HepG2 (cell line): ENCODE measurements around the gene SLX1A. TPM values are rescaled to one million over a fixed set of nuclear protein-coding genes. Genes with fewer than 3 reads are reported as not detected.
A peak's percentile ranks its signal among the peaks of the same experiment; 100 is the strongest.

Source experiments
- ATAC-seq: fragments of 200-7000 bp; cut with Tn5 transposase; 3 replicates; pipeline ENCODE4 v1.9.1; 2020; ENCODE audit warnings: mild to moderate bottlenecking, moderate library complexity
- BruUV-seq: library from RNA; stranded (reverse); fragments of 400-500 nt; replicated peaks from 2 replicates; lab custom pipeline; 2021; lab: Mats Ljungman, UMichigan
- CTCF ChIA-PET: fragments of 300-600 bp; formaldehyde crosslinking; extraction: SDS; loops from one replicate; lab custom pipeline; 2021; ENCODE audit warnings: low total read pairs, inconsistent platforms, low intra/inter-chr PET ratio; lab: Yijun Ruan, JAX
- POLR2A ChIA-PET: fragments of 350-600 bp; sonication (Branson Sonifier 250); formaldehyde crosslinking; loops from one replicate; lab custom pipeline; 2020; ENCODE audit warnings: antibody characterized with exemption, inconsistent platforms; lab: Yijun Ruan, JAX
- DNase-seq: peaks from one replicate; pipeline ENCODE4 v3.0.0-alpha.2; 2015; ENCODE audit warnings: low spot score
- FAIRE-seq: peaks from 3 replicates; lab custom pipeline; 2011; peaks lifted over from hg19 to GRCh38; lab: Jason Lieb, UNC
- H2AFZ ChIP-seq: one replicate; pipeline ENCODE4 v1.6.1; 2011; ENCODE audit warnings: low read length, inconsistent platforms
- H3K27ac ChIP-seq: fragments of 300-600 bp; 3 replicates; pipeline ENCODE4 v1.8.0; 2011; ENCODE audit warnings: mixed run types, mild to moderate bottlenecking, mixed read lengths, low read length, inconsistent platforms; ENCODE audit not compliant: insufficient read depth; ENCODE audit errors: extremely low read length
- H3K27me3 ChIP-seq, 2 experiments: fragments of 200-600 bp in 1 of 2; 2 replicates in 1 of 2; 3 replicates in 1 of 2; pipeline versions ENCODE4 v1.6.0 to v1.8.0; 2011; ENCODE audit warnings: low read length in 2 of 2, mild to moderate bottlenecking in 2 of 2, moderate library complexity in 2 of 2, inconsistent platforms in 1 of 2; ENCODE audit not compliant: insufficient read depth in 2 of 2, control insufficient read depth in 1 of 2
- H3K36me3 ChIP-seq, 2 experiments: fragments of 200-600 bp in 1 of 2; replicated peaks in 1 of 2; 2 replicates in 1 of 2; 3 replicates in 1 of 2; pipeline versions ENCODE4 v1.5.1 to v1.8.0; 2011; ENCODE audit warnings: low read length in 2 of 2, inconsistent platforms in 1 of 2; ENCODE audit not compliant: insufficient read depth in 2 of 2, control insufficient read depth in 1 of 2
- H3K4me1 ChIP-seq: 2 replicates; pipeline ENCODE4 v1.5.1; 2012; ENCODE audit warnings: low read length, inconsistent platforms; ENCODE audit not compliant: insufficient read depth
- H3K4me2 ChIP-seq: 2 replicates; pipeline ENCODE4 v1.6.0; 2011; ENCODE audit warnings: low read depth, low read length, inconsistent platforms
- H3K4me3 ChIP-seq, 3 experiments: fragments of 200-600 bp in 1 of 3; sonication (generic), shearing (Covaris generic) in 1 of 3; replicated peaks in 1 of 3; 2 replicates each; pipeline ENCODE4 v1.5.1; 2011 to 2016; ENCODE audit warnings: low read length in 3 of 3, inconsistent platforms in 2 of 3, low read depth in 2 of 3, mild to moderate bottlenecking in 2 of 3, control low read depth in 1 of 3, mixed read lengths in 1 of 3; ENCODE audit not compliant: insufficient read depth in 1 of 3
- H3K79me2 ChIP-seq: one replicate; pipeline ENCODE4 v1.6.1; 2011; ENCODE audit warnings: low read length, inconsistent platforms; ENCODE audit not compliant: insufficient read depth
- H3K9ac ChIP-seq: 2 replicates; pipeline ENCODE4 v1.6.0; 2011; ENCODE audit warnings: mild to moderate bottlenecking, low read depth, low read length, inconsistent platforms; ENCODE audit not compliant: insufficient read depth
- H3K9me3 ChIP-seq: 2 replicates; pipeline ENCODE4 v1.5.1; 2012; ENCODE audit warnings: mild to moderate bottlenecking, low read length
- H4K20me1 ChIP-seq: 2 replicates; pipeline ENCODE4 v1.6.0; 2011; ENCODE audit warnings: inconsistent platforms, mild to moderate bottlenecking, low read length, moderate library complexity; ENCODE audit not compliant: insufficient read depth
- PLRG1 ChIP-seq: fragments of 450-650 bp; conservative IDR thresholded peaks from 2 replicates; pipeline ENCODE4 v1.6.1; 2016
- TEF ChIP-seq: sonication (generic); formaldehyde crosslinking; IDR thresholded peaks from 2 replicates; pipeline ENCODE4 v1.5.0; 2020; ENCODE audit warnings: missing genetic modification reagents
- ZNF17 ChIP-seq: sonication (generic); formaldehyde crosslinking; IDR thresholded peaks from 2 replicates; pipeline ENCODE4 v1.5.0; 2020; ENCODE audit warnings: mild to moderate bottlenecking, missing genetic modification reagents
- ZNF788 ChIP-seq: sonication (generic); formaldehyde crosslinking; IDR thresholded peaks from 2 replicates; pipeline ENCODE4 v1.5.0; 2020; ENCODE audit warnings: mild to moderate bottlenecking, missing genetic modification reagents, borderline replicate concordance
- WGBS: methylation state at CpG from one replicate; pipeline ENCODE4 v1.1.6; 2017; ENCODE audit warnings: low lambda C conversion rate; 5-methylcytosine and 5-hydroxymethylcytosine counted together
- in situ Hi-C: cut with HindIII; loops from 2 replicates; pipeline ENCODE4 v1.10.0; 2017; ENCODE audit warnings: low pct_unique_long_range_greater_than_20kb; ENCODE audit not compliant: extremely low pct_ligation_motif_present
- intact Hi-C: fragments of 100-400 bp; cut with micrococcal nuclease; formaldehyde crosslinking; loops from one replicate; pipeline ENCODE4 v1.10.0; 2022; ENCODE audit not compliant: unreplicated experiment
- polyA plus RNA-seq, 8 experiments: library from polyadenylated mRNA; depleted of rRNA in 3 of 8; stranded (reverse) in 7 of 8; unstranded in 1 of 8; fragments of >200 nt; fragmentation: Illumina TruSeq in 4 of 8; extraction: Trizol in 4 of 8; gene quantifications; 2 replicates each; pipeline versions ENCODE4 v1.2.1 to v1.2.3, GENCODE V29; 2011 to 2016; ENCODE audit warnings: low read depth in 4 of 8, missing spikeins in 1 of 8, mixed read lengths in 1 of 8; ENCODE audit not compliant: insufficient read depth in 1 of 8
- total RNA-seq, 5 experiments: library from RNA; depleted of rRNA; stranded (reverse); fragments of >200 nt; fragmentation: Illumina TruSeq; extraction: Trizol; gene quantifications; 2 replicates each; pipeline ENCODE4 v1.2.3, GENCODE V29; 2016; ENCODE audit warnings: low read depth in 1 of 5
- TF ChIP-seq, protein P1 (sequence below): sonication (generic); formaldehyde crosslinking; IDR thresholded peaks from 2 replicates; pipeline ENCODE4 v1.8.1; 2023; ENCODE audit warnings: mild to moderate bottlenecking, inconsistent platforms, moderate library complexity, missing genetic modification reagents, borderline replicate concordance

Gene SLX1A
- total and polyA plus RNA-seq, 2 of the 13 experiments (the other 11 are each of a cell fraction or from before 2014, with no cell fraction given) = 12.0 to 37.1 TPM

DNA sequence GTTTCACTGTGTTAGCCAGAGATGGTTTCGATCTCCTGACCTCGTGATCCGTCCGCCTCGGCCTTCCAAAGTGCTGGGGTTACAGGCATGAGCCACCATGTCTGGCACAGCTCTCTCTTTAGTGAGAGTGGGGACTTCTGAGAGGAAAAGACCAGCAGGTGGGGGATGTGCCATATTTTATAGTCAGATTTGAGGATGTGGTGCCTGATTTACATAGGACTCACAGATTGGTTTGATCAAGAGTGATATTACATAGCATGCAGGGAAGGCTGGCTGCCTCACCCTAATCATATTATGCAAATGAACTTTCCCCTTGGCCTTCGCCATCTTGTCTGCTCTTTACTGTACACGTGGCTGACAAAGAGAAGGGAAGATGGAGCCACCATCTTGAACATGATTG is 42.6 kb upstream of the SLX1A start:
- DNase-seq (no peak), ATAC-seq (no peak), FAIRE-seq (no peak)
- Histone ChIP-seq H2AFZ (no peak overlapping the region), H3K36me3 (no peaks in the 10 kb centered on the region), H3K4me1 (peaks cover 34% of the 10 kb centered on the region), H3K4me2 (0 out of 2 replicates have a peak overlapping the region, but pooled peaks have one; percentile 24), H3K27ac (no peak overlapping the region), H3K9me3 (peaks cover 13% of the 10 kb centered on the region), H4K20me1 (no peaks in the 10 kb centered on the region), H3K27me3 (no peaks in the 10 kb centered on the region), H3K79me2 (no peaks in the 10 kb centered on the region), H3K9ac (no peak overlapping the region), H3K4me3 (no peak overlapping the region)
- ChIA-PET CTCF (no interaction called here), POLR2A (interaction anchor here (0.6 to 1.8 kb wide), 5 partner anchors 11 to 38 kb away, joined by 3 to 12 read pairs (median 4); no protein-coding TSS in a partner anchor)
- intact Hi-C loops (no loop called here), in situ Hi-C loops (no loop called here)
- no TSS peak for BruUV-seq
- 43% methylated on average over 7 of the region's 7 CpGs for WGBS
- TF ChIP-seq ZNF17 (CRISPR knock-in tag) (no peak), TEF (CRISPR knock-in tag) (no peak), PLRG1 (no peak)

DNA sequence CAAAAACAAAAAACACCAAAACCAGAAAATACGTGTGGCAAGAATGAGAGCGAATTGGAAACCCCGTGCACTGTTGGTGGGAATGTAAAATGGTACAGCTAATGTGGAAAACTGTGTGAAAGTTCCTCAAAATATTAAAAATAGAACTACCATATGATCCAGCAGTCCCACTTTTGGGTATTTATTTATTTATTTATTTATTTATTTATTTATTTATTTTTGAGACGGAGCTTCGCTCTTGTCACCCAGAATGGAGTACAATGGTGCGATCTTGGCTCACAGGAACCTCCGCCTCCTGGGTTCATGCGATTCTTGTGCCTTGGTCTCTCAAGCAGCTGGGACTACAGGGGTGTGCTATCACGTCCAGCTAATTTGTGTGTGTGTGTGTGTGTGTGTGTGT is 41.2 kb upstream of the SLX1A start:
- DNase-seq (no peak), ATAC-seq (no peak), FAIRE-seq (no peak)
- Histone ChIP-seq H3K4me2 (no peak overlapping the region), H3K36me3 (no peaks in the 10 kb centered on the region), H3K4me3 (no peak overlapping the region), H3K9me3 (peaks cover 13% of the 10 kb centered on the region), H3K79me2 (no peaks in the 10 kb centered on the region), H3K4me1 (peaks cover 43% of the 10 kb centered on the region), H3K9ac (no peak overlapping the region), H4K20me1 (no peaks in the 10 kb centered on the region), H3K27me3 (no peaks in the 10 kb centered on the region), H2AFZ (no peak overlapping the region), H3K27ac (no peak overlapping the region)
- intact Hi-C loops = no loop called here
- TF ChIP-seq ZNF788 (CRISPR knock-in tag) = no peak
- TF ChIP-seq, protein P1, sequence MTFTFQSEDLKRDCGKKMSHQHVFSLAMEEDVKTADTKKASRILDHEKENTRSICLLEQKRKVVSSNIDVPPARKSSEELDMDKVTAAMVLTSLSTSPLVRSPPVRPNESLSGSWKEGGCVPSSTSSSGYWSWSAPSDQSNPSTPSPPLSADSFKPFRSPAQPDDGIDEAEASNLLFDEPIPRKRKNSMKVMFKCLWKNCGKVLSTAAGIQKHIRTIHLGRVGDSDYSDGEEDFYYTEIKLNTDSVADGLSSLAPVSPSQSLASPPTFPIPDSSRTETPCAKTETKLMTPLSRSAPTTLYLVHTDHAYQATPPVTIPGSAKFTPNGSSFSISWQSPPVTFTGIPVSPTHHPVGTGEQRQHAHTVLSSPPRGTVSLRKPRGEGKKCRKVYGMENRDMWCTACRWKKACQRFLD (CRISPR knock-in tag) = no peak
- in situ Hi-C loops = no loop called here
- ChIA-PET POLR2A (interaction anchor here (1.3 kb wide), 1 partner anchor 12 kb away, joined by 3 read pairs; no protein-coding TSS in a partner anchor), CTCF (no interaction called here)
- 92% methylated on average over 9 of the region's 9 CpGs for WGBS
- no TSS peak for BruUV-seq
